Thyroid gland (tissue), 4 donors: Measurements from ENCODE around the gene GALNT9. TPM values are rescaled to one million over a fixed set of nuclear protein-coding genes. Genes with fewer than 3 reads are reported as not detected.

Experiments
- DNase-seq, 2 donors: peaks; one replicate each; pipeline ENCODE4 v3.0.0-alpha.2; 2019
- H3K27ac ChIP-seq, 3 donors: fragments of 200-600 bp; sonication (generic); 1 replicate in 2 of 3; 2 replicates in 1 of 3; pipeline ENCODE4 v1.5.1; 2016 to 2019; ENCODE audit warnings: mild to moderate bottlenecking in 1 of 3, moderate library complexity in 1 of 3
- H3K27me3 ChIP-seq: fragments of 200-600 bp; sonication (generic); one replicate; pipeline ENCODE4 v1.5.1; 2019
- H3K36me3 ChIP-seq, 2 donors: fragments of 200-600 bp; sonication (generic); one replicate each; pipeline ENCODE4 v1.5.1; 2016 to 2019
- H3K4me1 ChIP-seq, 2 donors: fragments of 200-600 bp; sonication (generic); one replicate each; pipeline ENCODE4 v1.5.1; 2017 to 2019
- H3K4me3 ChIP-seq, 3 donors: fragments of 200-600 bp; sonication (generic); replicated peaks in 1 of 3; 1 replicate in 2 of 3; 2 replicates in 1 of 3; pipeline ENCODE4 v1.5.1; 2016; ENCODE audit warnings: mild to moderate bottlenecking in 1 of 3
- H3K9me3 ChIP-seq: fragments of 200-600 bp; sonication (generic); one replicate; pipeline ENCODE4 v1.5.1; 2017
- CTCF ChIP-seq, 6 experiments: fragments of 200-600 bp in 3 of 6; fragments of 450-650 bp in 3 of 6; sonication (generic) in 3 of 6; IDR thresholded peaks; one replicate each; pipeline ENCODE4 v1.5.1; 2016 to 2019; ENCODE audit warnings: antibody characterized with exemption in 6 of 6, mild to moderate bottlenecking in 2 of 6, inconsistent platforms in 1 of 6, moderate library complexity in 1 of 6
- POLR2A ChIP-seq, 2 donors: fragments of 450-650 bp; IDR thresholded peaks; one replicate each; pipeline ENCODE4 v1.6.1; 2017; ENCODE audit warnings: antibody characterized with exemption in 2 of 2, mild to moderate bottlenecking in 2 of 2, moderate library complexity in 1 of 2
- WGBS, 2 donors: methylation state at CpG; one replicate each; pipeline ENCODE4 v1.1.5; 2017; 5-methylcytosine and 5-hydroxymethylcytosine counted together
- intact Hi-C: fragments of 100-400 bp; cut with DNase I; formaldehyde crosslinking; loops from one replicate; pipeline ENCODE4 v1.15.1; 2023
- total RNA-seq, 4 donors: library from RNA; depleted of rRNA; stranded (reverse); fragments of >200 nt; gene quantifications; one replicate each; pipeline ENCODE4 v1.2.3, GENCODE V29; 2016

Gene GALNT9
- total RNA-seq, 4 donors from 2014 or later, result 2.2 to 29.2 (median 15.9) TPM

GRCh38 chr12:132204793-132205270, 124.6 kb downstream of the GALNT9 start:
- H3K4me3 ChIP-seq, result no peak overlapping the region
- intact Hi-C loops, result no loop called here
- no peaks in the 10 kb centered on the region for H3K27me3 ChIP-seq

GRCh38 chr12:132204063-132204792, 125.2 kb downstream of the GALNT9 start:
- Histone ChIP-seq H3K4me3 (no peak overlapping the region), H3K36me3 (no peaks in the 10 kb centered on the region), H3K27me3 (no peaks in the 10 kb centered on the region), H3K4me1 (peaks cover 10 to 18% of the 10 kb centered on the region in 2 donors), H3K9me3 (no peaks in the 10 kb centered on the region), H3K27ac (no peak overlapping the region)
- WGBS, 2 donors, result 79 to 81% methylated on average over 30 to 33 of the region's 33 CpGs
- intact Hi-C loops, result no loop called here
- no peak for DNase-seq
- no peak for TF ChIP-seq POLR2A (IDR thresholded peaks at IDR 0.05)
- TF ChIP-seq CTCF (IDR thresholded peaks at IDR 0.05), result no peak

More at GRCh38 chr12:132204793-132205270, 124.6 kb downstream of the GALNT9 start:
- TF ChIP-seq POLR2A (IDR thresholded peaks at IDR 0.05), result no peak
- no peak for TF ChIP-seq CTCF (IDR thresholded peaks at IDR 0.05)
- H3K4me1 ChIP-seq, result peaks cover 10 to 18% of the 10 kb centered on the region in 2 donors
- WGBS, 2 donors, result 60 to 67% methylated on average over 16 to 20 of the region's 20 CpGs
- no peak for DNase-seq
- peak overlapping the region in 1 of 3 donors; percentile 78 for H3K27ac ChIP-seq
- H3K36me3 ChIP-seq, result no peaks in the 10 kb centered on the region
- H3K9me3 ChIP-seq, result no peaks in the 10 kb centered on the region

- H3K4me1 ChIP-seq, result peaks cover 10 to 18% of the 10 kb centered on the region in 2 donors
- H3K27ac ChIP-seq, result no peak overlapping the region
- intact Hi-C loops, result no loop called here
- 76 to 81% methylated on average over 13 to 18 of the region's 42 CpGs for WGBS, 2 donors
- no peak overlapping the region for H3K4me3 ChIP-seq
- no peaks in the 10 kb centered on the region for H3K9me3 ChIP-seq
- H3K36me3 ChIP-seq, result no peaks in the 10 kb centered on the region
- TF ChIP-seq POLR2A (IDR thresholded peaks at IDR 0.05), result no peak
- TF ChIP-seq CTCF (IDR thresholded peaks at IDR 0.05), result no peak
- H3K27me3 ChIP-seq, result no peaks in the 10 kb centered on the region
- no peak for DNase-seq
Observed at GRCh38 chr12:132202929-132203721, 126.3 kb downstream of the GALNT9 start.

GRCh38 chr12:132201391-132202120, 127.8 kb downstream of the GALNT9 start:
- Histone ChIP-seq H3K4me1 (peaks cover 8 to 15% of the 10 kb centered on the region in 2 donors), H3K36me3 (no peaks in the 10 kb centered on the region), H3K27me3 (no peaks in the 10 kb centered on the region), H3K4me3 (no peak overlapping the region), H3K9me3 (no peaks in the 10 kb centered on the region), H3K27ac (no peak overlapping the region)
- intact Hi-C loops, result no loop called here
- TF ChIP-seq CTCF (IDR thresholded peaks at IDR 0.05) (no peak), POLR2A (IDR thresholded peaks at IDR 0.05) (no peak)
- 77 to 85% methylated on average over 17 to 20 of the region's 23 CpGs for WGBS, 2 donors
- DNase-seq, result no peak
